Psoas muscle (tissue), 8 donors: ENCODE measurements around the gene VPS39. TPM values are rescaled to one million over a fixed set of nuclear protein-coding genes. Genes with fewer than 3 reads are reported as not detected.

Source experiments
- ATAC-seq, 4 donors: fragments of 200-7000 bp; cut with Tn5 transposase; one replicate each; pipeline ENCODE4 v1.9.1; 2020; ENCODE audit warnings: moderate library complexity in 3 of 4, mild to moderate bottlenecking in 2 of 4
- DNase-seq, 2 donors: peaks; one replicate each; pipeline ENCODE4 v3.0.0-alpha.2; 2020
- H3K27ac ChIP-seq: fragments of 200-600 bp; one replicate; pipeline ENCODE4 v1.8.0; 2022
- H3K27me3 ChIP-seq, 3 donors: fragments of 200-600 bp in 1 of 3; one replicate each; pipeline versions ENCODE4 v1.6.1 to v1.8.0; 2013 to 2022; ENCODE audit warnings: low read length in 2 of 3, mild to moderate bottlenecking in 2 of 3, moderate library complexity in 1 of 3; ENCODE audit not compliant: insufficient read depth in 3 of 3
- H3K36me3 ChIP-seq, 2 donors: fragments of 200-600 bp in 1 of 2; one replicate each; pipeline versions ENCODE4 v1.6.1 to v1.8.0; 2013 to 2022; ENCODE audit warnings: low read depth in 1 of 2, mild to moderate bottlenecking in 1 of 2, moderate library complexity in 1 of 2; ENCODE audit not compliant: insufficient read depth in 1 of 2
- H3K4me1 ChIP-seq: fragments of 200-600 bp; one replicate; pipeline ENCODE4 v1.8.0; 2022
- H3K4me3 ChIP-seq: fragments of 200-600 bp; one replicate; pipeline ENCODE4 v1.8.0; 2022; ENCODE audit warnings: mild to moderate bottlenecking
- H3K9me3 ChIP-seq: fragments of 200-600 bp; one replicate; pipeline ENCODE4 v1.8.0; 2022
- CTCF ChIP-seq: fragments of 200-600 bp; IDR thresholded peaks from one replicate; pipeline ENCODE4 v1.8.0; 2022; ENCODE audit warnings: antibody characterized with exemption
- WGBS, 3 donors: extraction: QIAGEN DNeasy Blood & Tissue Kit; methylation state at CpG; one replicate each; pipeline versions ENCODE4 v1.1.6 to v1.1.7; 2013; 5-methylcytosine and 5-hydroxymethylcytosine counted together
- intact Hi-C, 2 donors: fragments of 100-400 bp; cut with DNase I; formaldehyde crosslinking; loops; one replicate each; pipeline versions ENCODE4 v1.11.0 to v1.14.2; 2022
- polyA plus RNA-seq, 3 donors: library from polyadenylated mRNA; stranded (reverse); fragments of 200-250 nt; gene quantifications; one replicate each; pipeline ENCODE4 v1.2.3, GENCODE V29; 2013
- total RNA-seq, 4 donors: library from RNA; stranded (reverse); fragmentation: NEBNext Ultra II Directional in 2 of 4; extraction: Animal tissue kit (Norgen Biotek cat#: 25700) in 2 of 4; gene quantifications; one replicate each; pipeline versions ENCODE4 v1.2.1 to v1.2.4, GENCODE V29; 2021 to 2023
- donor health status: healthy with polysubstance abuse.
- donor health status: DM: no; HTN: no; CAD: no; lungs with moderate emphysema.
- donor health status: Bipolar disorder and iron deficiency.
- donor health status: healthy.
- donor health status: DM: yes; HTN: yes; CAD: no.
- donor health status: DM: no; HTN: no; CAD: no.
- donor health status: DM: no; HTN: no; CAD: no.
- donor health status: DM: yes; HTN: yes; CAD: no.

VPS39 gene
- total and polyA plus RNA-seq, 7 donors: 15.2 to 47.8 (median 43.3) TPM

DNA sequence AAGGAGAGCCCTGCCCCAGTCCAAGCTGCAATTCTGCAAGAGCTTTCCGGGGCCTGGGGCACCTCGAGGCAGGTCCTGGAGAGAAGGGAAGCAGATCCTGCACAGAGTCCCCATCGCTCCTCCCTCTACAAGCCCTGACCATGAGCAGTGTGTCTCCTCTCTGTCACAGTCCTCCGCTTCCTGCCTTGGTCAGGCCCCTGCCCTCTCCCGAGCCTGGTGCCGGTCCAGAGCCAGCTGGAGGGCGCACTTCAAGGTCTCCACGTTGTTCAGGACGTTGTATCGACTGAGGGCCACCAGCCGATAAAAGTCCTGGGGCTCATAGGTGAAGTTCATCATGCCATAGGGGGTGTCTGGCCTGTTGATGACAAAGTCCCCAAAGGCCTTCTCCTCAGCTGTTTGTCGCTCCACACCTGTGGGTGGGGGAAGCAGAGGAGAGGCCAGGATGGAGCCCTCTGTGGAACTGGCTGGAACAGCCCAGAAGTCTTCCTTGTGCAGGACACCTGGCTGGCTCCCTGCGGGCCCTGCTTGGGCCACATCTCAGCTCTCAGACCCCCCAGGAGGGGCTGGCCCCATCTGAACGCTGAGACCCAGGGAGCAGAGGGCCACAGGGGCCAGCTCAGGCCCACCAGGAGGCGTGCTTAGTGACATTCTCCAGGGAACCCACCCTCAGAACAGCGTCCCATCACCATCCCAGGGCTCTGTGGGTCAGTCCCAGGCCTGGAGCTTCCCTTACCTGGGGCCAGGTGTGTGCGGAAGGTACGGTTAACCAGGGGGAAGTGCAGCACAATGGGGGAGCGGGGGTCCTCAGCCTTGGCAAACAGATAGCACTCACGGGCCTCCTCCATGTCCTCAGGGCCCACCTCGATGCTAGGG lies 66.1 kb downstream of the VPS39 start:
- 84 to 89% (median 86%) methylated on average over 21 of the region's 21 CpGs for WGBS, 3 donors
- H3K4me3 ChIP-seq: no peak overlapping the region
- no peak for DNase-seq
- H3K27ac ChIP-seq: no peak overlapping the region
- no peaks in the 10 kb centered on the region for H3K36me3 ChIP-seq
- TF ChIP-seq CTCF: no peak
- no peaks in the 10 kb centered on the region for H3K9me3 ChIP-seq
- H3K4me1 ChIP-seq: no peaks in the 10 kb centered on the region
- H3K27me3 ChIP-seq: no peaks in the 10 kb centered on the region
- intact Hi-C loops: no loop called here
- ATAC-seq: peak in 1 of 4 donors; percentile 30

- no peaks in the 10 kb centered on the region for H3K4me1 ChIP-seq
- no peak for ATAC-seq
- intact Hi-C loops: no loop called here
- H3K27me3 ChIP-seq: no peaks in the 10 kb centered on the region
- 91 to 92% (median 92%) methylated on average over 7 of the region's 7 CpGs for WGBS, 3 donors
- DNase-seq: no peak
- no peaks in the 10 kb centered on the region for H3K9me3 ChIP-seq
- no peak for TF ChIP-seq CTCF
- H3K36me3 ChIP-seq: no peaks in the 10 kb centered on the region
- no peak overlapping the region for H3K27ac ChIP-seq
- H3K4me3 ChIP-seq: no peak overlapping the region
These were observed 66.9 kb downstream of the VPS39 start for GRCh38 chr15:42141246-42141645.

- H3K4me3 ChIP-seq: no peak overlapping the region
- H3K9me3 ChIP-seq: no peaks in the 10 kb centered on the region
- TF ChIP-seq CTCF: no peak
- WGBS, 3 donors: 80 to 85% (median 81%) methylated on average over 8 of the region's 8 CpGs
- DNase-seq (no peak), ATAC-seq (no peak)
- H3K4me1 ChIP-seq: no peaks in the 10 kb centered on the region
- H3K36me3 ChIP-seq: no peaks in the 10 kb centered on the region
- H3K27ac ChIP-seq: no peak overlapping the region
- H3K27me3 ChIP-seq: no peaks in the 10 kb centered on the region
- intact Hi-C loops: no loop called here
These were observed 67.6 kb downstream of the VPS39 start for GRCh38 chr15:42140383-42141070.

DNA sequence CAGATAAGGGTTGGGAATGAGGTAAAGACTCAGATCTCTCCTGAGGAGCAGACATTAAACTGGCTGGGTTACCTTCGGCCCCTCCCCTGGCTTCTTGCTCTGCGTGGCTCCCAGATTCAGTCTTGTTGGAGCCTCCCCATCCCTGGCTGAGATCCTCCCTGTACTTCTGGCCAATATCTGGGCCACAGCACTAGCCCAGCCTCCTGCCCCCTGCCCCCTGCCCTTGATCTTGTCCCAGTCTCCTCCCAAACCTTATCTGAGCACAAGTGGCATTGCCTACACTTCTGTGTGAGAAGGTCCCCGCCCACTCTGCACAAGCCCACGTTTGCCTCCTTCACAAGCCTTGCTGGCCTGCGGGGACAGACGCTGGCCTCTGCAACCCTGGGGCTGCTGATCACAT lies 68.5 kb downstream of the VPS39 start:
- no peak for ATAC-seq
- H3K36me3 ChIP-seq: no peaks in the 10 kb centered on the region
- intact Hi-C loops: loop anchor here in 1 of 2 donors (10.0 kb wide), 1 partner anchor 155 kb away; no protein-coding TSS in a partner anchor
- no peak for DNase-seq
- H3K4me3 ChIP-seq: no peak overlapping the region
- WGBS, 3 donors: 70 to 86% (median 78%) methylated on average over 6 of the region's 6 CpGs
- TF ChIP-seq CTCF: no peak
- no peaks in the 10 kb centered on the region for H3K27me3 ChIP-seq
- H3K4me1 ChIP-seq: no peaks in the 10 kb centered on the region
- no peak overlapping the region for H3K27ac ChIP-seq
- no peaks in the 10 kb centered on the region for H3K9me3 ChIP-seq
